Measurements from ENCODE around the gene ATP7B. TPM values are rescaled to one million over a fixed set of nuclear protein-coding genes. Genes with fewer than 3 reads are reported as not detected.

Gene ATP7B
- total and polyA plus RNA-seq, 2 experiments from 2014 or later, result 2.2 to 12.8 TPM

DNA sequence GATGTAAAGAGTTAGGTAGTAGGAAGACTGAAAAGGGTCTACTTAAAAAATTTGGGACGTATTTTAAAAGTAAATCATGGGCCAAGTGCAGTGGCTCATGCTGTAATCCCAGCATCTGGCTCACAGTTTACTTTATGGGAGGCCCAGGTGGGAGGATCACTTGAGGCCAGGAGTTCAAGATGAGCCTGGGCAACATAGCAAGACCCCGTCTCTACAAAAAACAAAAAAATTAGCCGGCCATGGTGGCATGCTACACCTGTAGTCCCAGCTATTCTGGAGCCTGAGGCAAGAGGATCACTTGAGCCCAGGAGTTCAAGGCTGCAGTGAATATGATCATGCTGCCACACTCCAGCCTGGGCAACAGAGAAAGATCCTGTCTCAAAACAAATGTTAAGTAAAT is 36.2 kb upstream of the ATP7B start:
- Histone ChIP-seq H4K20me1 (replicated peaks; ENCODE audit: insufficient read depth) (no peaks in the 10 kb centered on the region), H2AFZ (no peak overlapping the region), H3K27me3 (ENCODE audit: insufficient read depth) (no peaks in the 10 kb centered on the region), H3K79me2 (replicated peaks; ENCODE audit: insufficient read depth) (no peaks in the 10 kb centered on the region), H3K27ac (ENCODE audit: low read depth) (no peak overlapping the region), H3K4me3 (no peak overlapping the region), H3K4me1 (ENCODE audit: insufficient read depth) (peaks cover 11% of the 10 kb centered on the region; the same call in 1 of the 2 replicates), H3F3A (replicated peaks; ENCODE audit: low read depth) (no peaks in the 10 kb centered on the region), H3K4me2 (no peak overlapping the region), H3K36me3 (ENCODE audit: insufficient read depth) (no peaks in the 10 kb centered on the region), H3K9me2 (ENCODE audit: insufficient read depth) (peaks cover 5% of the 10 kb centered on the region; the same call in 1 of the 2 replicates)
- Mint-ChIP-seq H3K36me3 (ENCODE audit: low read depth) (no peaks in the 10 kb centered on the region), H3K4me3 (no peak overlapping the region), H3K27ac (no peak overlapping the region), H3K9me3 (no peaks in the 10 kb centered on the region), H3K4me1 (peaks cover 14% of the 10 kb centered on the region), H3K27me3 (ENCODE audit: insufficient read depth, low read depth, poor library complexity) (peaks cover 1% of the 10 kb centered on the region)
- ATAC-seq (no peak), DNase-seq (ENCODE audit: low spot score) (no peak)
- no peak for TF ChIP-seq EZH2phosphoT487 (IDR thresholded peaks at IDR 0.05; ENCODE audit: unreplicated experiment)
- TF ChIP-seq JUNB (IDR thresholded peaks at IDR 0.05; ENCODE audit: unreplicated experiment), result no peak
- TF ChIP-seq, protein P1, sequence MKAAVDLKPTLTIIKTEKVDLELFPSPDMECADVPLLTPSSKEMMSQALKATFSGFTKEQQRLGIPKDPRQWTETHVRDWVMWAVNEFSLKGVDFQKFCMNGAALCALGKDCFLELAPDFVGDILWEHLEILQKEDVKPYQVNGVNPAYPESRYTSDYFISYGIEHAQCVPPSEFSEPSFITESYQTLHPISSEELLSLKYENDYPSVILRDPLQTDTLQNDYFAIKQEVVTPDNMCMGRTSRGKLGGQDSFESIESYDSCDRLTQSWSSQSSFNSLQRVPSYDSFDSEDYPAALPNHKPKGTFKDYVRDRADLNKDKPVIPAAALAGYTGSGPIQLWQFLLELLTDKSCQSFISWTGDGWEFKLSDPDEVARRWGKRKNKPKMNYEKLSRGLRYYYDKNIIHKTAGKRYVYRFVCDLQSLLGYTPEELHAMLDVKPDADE (IDR thresholded peaks at IDR 0.05), result no peak
- no peak for TF ChIP-seq ZNF331 (CRISPR knock-in tag; IDR thresholded peaks at IDR 0.05; ENCODE audit: low read depth)
- no peak for TF ChIP-seq ZNF114 (CRISPR knock-in tag; IDR thresholded peaks at IDR 0.05)
- TF ChIP-seq, protein P2, sequence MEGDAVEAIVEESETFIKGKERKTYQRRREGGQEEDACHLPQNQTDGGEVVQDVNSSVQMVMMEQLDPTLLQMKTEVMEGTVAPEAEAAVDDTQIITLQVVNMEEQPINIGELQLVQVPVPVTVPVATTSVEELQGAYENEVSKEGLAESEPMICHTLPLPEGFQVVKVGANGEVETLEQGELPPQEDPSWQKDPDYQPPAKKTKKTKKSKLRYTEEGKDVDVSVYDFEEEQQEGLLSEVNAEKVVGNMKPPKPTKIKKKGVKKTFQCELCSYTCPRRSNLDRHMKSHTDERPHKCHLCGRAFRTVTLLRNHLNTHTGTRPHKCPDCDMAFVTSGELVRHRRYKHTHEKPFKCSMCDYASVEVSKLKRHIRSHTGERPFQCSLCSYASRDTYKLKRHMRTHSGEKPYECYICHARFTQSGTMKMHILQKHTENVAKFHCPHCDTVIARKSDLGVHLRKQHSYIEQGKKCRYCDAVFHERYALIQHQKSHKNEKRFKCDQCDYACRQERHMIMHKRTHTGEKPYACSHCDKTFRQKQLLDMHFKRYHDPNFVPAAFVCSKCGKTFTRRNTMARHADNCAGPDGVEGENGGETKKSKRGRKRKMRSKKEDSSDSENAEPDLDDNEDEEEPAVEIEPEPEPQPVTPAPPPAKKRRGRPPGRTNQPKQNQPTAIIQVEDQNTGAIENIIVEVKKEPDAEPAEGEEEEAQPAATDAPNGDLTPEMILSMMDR (conservative IDR thresholded peaks at IDR 0.05; ENCODE audit: low read depth in 2 of 2), result no peak
- TF ChIP-seq, protein P3, sequence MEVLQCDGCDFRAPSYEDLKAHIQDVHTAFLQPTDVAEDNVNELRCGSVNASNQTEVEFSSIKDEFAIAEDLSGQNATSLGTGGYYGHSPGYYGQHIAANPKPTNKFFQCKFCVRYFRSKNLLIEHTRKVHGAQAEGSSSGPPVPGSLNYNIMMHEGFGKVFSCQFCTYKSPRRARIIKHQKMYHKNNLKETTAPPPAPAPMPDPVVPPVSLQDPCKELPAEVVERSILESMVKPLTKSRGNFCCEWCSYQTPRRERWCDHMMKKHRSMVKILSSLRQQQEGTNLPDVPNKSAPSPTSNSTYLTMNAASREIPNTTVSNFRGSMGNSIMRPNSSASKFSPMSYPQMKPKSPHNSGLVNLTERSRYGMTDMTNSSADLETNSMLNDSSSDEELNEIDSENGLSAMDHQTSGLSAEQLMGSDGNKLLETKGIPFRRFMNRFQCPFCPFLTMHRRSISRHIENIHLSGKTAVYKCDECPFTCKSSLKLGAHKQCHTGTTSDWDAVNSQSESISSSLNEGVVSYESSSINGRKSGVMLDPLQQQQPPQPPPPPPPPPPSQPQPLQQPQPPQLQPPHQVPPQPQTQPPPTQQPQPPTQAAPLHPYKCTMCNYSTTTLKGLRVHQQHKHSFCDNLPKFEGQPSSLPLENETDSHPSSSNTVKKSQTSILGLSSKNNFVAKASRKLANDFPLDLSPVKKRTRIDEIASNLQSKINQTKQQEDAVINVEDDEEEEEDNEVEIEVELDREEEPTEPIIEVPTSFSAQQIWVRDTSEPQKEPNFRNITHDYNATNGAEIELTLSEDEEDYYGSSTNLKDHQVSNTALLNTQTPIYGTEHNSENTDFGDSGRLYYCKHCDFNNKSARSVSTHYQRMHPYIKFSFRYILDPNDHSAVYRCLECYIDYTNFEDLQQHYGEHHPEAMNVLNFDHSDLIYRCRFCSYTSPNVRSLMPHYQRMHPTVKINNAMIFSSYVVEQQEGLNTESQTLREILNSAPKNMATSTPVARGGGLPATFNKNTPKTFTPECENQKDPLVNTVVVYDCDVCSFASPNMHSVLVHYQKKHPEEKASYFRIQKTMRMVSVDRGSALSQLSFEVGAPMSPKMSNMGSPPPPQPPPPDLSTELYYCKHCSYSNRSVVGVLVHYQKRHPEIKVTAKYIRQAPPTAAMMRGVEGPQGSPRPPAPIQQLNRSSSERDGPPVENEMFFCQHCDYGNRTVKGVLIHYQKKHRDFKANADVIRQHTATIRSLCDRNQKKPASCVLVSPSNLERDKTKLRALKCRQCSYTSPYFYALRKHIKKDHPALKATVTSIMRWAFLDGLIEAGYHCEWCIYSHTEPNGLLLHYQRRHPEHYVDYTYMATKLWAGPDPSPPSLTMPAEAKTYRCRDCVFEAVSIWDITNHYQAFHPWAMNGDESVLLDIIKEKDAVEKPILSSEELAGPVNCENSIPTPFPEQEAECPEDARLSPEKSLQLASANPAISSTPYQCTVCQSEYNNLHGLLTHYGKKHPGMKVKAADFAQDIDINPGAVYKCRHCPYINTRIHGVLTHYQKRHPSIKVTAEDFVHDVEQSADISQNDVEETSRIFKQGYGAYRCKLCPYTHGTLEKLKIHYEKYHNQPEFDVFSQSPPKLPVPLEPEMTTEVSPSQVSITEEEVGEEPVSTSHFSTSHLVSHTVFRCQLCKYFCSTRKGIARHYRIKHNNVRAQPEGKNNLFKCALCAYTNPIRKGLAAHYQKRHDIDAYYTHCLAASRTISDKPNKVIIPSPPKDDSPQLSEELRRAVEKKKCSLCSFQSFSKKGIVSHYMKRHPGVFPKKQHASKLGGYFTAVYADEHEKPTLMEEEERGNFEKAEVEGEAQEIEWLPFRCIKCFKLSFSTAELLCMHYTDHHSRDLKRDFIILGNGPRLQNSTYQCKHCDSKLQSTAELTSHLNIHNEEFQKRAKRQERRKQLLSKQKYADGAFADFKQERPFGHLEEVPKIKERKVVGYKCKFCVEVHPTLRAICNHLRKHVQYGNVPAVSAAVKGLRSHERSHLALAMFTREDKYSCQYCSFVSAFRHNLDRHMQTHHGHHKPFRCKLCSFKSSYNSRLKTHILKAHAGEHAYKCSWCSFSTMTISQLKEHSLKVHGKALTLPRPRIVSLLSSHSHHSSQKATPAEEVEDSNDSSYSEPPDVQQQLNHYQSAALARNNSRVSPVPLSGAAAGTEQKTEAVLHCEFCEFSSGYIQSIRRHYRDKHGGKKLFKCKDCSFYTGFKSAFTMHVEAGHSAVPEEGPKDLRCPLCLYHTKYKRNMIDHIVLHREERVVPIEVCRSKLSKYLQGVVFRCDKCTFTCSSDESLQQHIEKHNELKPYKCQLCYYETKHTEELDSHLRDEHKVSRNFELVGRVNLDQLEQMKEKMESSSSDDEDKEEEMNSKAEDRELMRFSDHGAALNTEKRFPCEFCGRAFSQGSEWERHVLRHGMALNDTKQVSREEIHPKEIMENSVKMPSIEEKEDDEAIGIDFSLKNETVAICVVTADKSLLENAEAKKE (CRISPR knock-in tag; IDR thresholded peaks at IDR 0.05), result no peak
- no peak for TF ChIP-seq NANOG (IDR thresholded peaks at IDR 0.05; ENCODE audit: borderline replicate concordance)
- TF ChIP-seq POLR2AphosphoS5 (IDR thresholded peaks at IDR 0.05; ENCODE audit: low read depth), result no peak
- TF ChIP-seq CREB1 (CRISPR knock-in tag; IDR thresholded peaks at IDR 0.05; ENCODE audit: low read depth), result no peak
- TF ChIP-seq STAT1 (IDR thresholded peaks at IDR 0.05; ENCODE audit: unreplicated experiment), result no peak
- TF ChIP-seq, protein P4, sequence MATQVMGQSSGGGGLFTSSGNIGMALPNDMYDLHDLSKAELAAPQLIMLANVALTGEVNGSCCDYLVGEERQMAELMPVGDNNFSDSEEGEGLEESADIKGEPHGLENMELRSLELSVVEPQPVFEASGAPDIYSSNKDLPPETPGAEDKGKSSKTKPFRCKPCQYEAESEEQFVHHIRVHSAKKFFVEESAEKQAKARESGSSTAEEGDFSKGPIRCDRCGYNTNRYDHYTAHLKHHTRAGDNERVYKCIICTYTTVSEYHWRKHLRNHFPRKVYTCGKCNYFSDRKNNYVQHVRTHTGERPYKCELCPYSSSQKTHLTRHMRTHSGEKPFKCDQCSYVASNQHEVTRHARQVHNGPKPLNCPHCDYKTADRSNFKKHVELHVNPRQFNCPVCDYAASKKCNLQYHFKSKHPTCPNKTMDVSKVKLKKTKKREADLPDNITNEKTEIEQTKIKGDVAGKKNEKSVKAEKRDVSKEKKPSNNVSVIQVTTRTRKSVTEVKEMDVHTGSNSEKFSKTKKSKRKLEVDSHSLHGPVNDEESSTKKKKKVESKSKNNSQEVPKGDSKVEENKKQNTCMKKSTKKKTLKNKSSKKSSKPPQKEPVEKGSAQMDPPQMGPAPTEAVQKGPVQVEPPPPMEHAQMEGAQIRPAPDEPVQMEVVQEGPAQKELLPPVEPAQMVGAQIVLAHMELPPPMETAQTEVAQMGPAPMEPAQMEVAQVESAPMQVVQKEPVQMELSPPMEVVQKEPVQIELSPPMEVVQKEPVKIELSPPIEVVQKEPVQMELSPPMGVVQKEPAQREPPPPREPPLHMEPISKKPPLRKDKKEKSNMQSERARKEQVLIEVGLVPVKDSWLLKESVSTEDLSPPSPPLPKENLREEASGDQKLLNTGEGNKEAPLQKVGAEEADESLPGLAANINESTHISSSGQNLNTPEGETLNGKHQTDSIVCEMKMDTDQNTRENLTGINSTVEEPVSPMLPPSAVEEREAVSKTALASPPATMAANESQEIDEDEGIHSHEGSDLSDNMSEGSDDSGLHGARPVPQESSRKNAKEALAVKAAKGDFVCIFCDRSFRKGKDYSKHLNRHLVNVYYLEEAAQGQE (IDR thresholded peaks at IDR 0.05; ENCODE audit: unreplicated experiment), result no peak
- no peak for TF ChIP-seq EZH2 (IDR thresholded peaks at IDR 0.05; ENCODE audit: low read depth, unreplicated experiment)
